Measurements from ENCODE around the gene SETDB1. TPM values are rescaled to one million over a fixed set of nuclear protein-coding genes. Genes with fewer than 3 reads are reported as not detected.

The SETDB1 gene
- total RNA-seq, 1 donor from 2014 or later: 45.8 TPM

GRCh38 chr1:151012684-151013471 lies 86.7 kb downstream of the SETDB1 start:
- ATAC-seq: no peak
- TF ChIP-seq CTCF (IDR thresholded peaks at IDR 0.05): no peak
- Histone ChIP-seq H3K27me3 (no peaks in the 10 kb centered on the region), H3K27ac (peak overlapping the region; percentile 37), H3K9me3 (no peaks in the 10 kb centered on the region), H3K4me3 (no peak overlapping the region), H3K4me1 (peaks cover 43% of the 10 kb centered on the region), H3K36me3 (peaks cover 5% of the 10 kb centered on the region)
- DNase-seq: no peak
- intact Hi-C loops (cut with DNase I): loop anchor here (10.0 kb wide), 1 partner anchor 52 kb away; the partner anchor contains the start of gene MLLT11

GRCh38 chr1:151013518-151013917 lies 87.4 kb downstream of the SETDB1 start:
- peaks cover 41% of the 10 kb centered on the region for H3K4me1 ChIP-seq
- no peaks in the 10 kb centered on the region for H3K9me3 ChIP-seq
- ATAC-seq (peak; percentile 87), DNase-seq (no peak)
- intact Hi-C loops (cut with DNase I): loop anchor here (10.0 kb wide), 1 partner anchor 51 kb away; the partner anchor contains the start of gene MLLT11
- H3K27me3 ChIP-seq: no peaks in the 10 kb centered on the region
- H3K36me3 ChIP-seq: peaks cover 11% of the 10 kb centered on the region
- H3K27ac ChIP-seq: peak overlapping the region; percentile 37
- peak; percentile 13 for TF ChIP-seq CTCF (IDR thresholded peaks at IDR 0.05)
- H3K4me3 ChIP-seq: no peak overlapping the region

Other genes starting within 250 kb of the SETDB1 start
- gene GOLPH3L, start 229.2 kb upstream of the SETDB1 start, total RNA-seq: 32.2 TPM
- 1.2 TPM for gene HORMAD1, start 205.5 kb upstream of the SETDB1 start, total RNA-seq
- gene CTSS, start 160.6 kb upstream of the SETDB1 start, total RNA-seq: 533 TPM
- gene CTSK, start 118.1 kb upstream of the SETDB1 start, total RNA-seq: 35.5 TPM
- gene ARNT, start 49.8 kb upstream of the SETDB1 start, total RNA-seq: 53.8 TPM
- not detected for gene CTXND2, start 39.2 kb upstream of the SETDB1 start, total RNA-seq
- gene CERS2, start 48.5 kb downstream of the SETDB1 start, total RNA-seq: 354 TPM
- gene ANXA9, start 55.9 kb downstream of the SETDB1 start, total RNA-seq: 1.2 TPM
- gene MINDY1, start 80.5 kb downstream of the SETDB1 start, total RNA-seq: 26.5 TPM
- gene PRUNE1, start 82.1 kb downstream of the SETDB1 start, total RNA-seq: 18.3 TPM
- gene BNIPL, start 110.2 kb downstream of the SETDB1 start, total RNA-seq: 5.2 TPM
- gene C1orf56, start 121.4 kb downstream of the SETDB1 start, total RNA-seq: 3.9 TPM
- 105 TPM for gene CDC42SE1, start 133.3 kb downstream of the SETDB1 start, total RNA-seq
- gene MLLT11, start 134.0 kb downstream of the SETDB1 start, total RNA-seq: 0.72 TPM
- gene GABPB2, start 144.4 kb downstream of the SETDB1 start, total RNA-seq: 15.2 TPM
- 6.7 TPM for gene SEMA6C, start 220.3 kb downstream of the SETDB1 start, total RNA-seq
- gene TNFAIP8L2, start 230.3 kb downstream of the SETDB1 start, total RNA-seq: 10.3 TPM
- gene LYSMD1, start 239.5 kb downstream of the SETDB1 start, total RNA-seq: 6.2 TPM
- 34.6 TPM for gene SCNM1, start 239.8 kb downstream of the SETDB1 start, total RNA-seq
- not detected for gene TMOD4, start 249.6 kb downstream of the SETDB1 start, total RNA-seq

Data from upper lobe of right lung (tissue), 1 donor.